NB4 (cell line): ENCODE data around the gene MT1E.
"Not testable (repeated sequence)": the region's sequence is repeated elsewhere in the genome, so short reads cannot be mapped to it uniquely, and the experiment has no call there.

Experiments
- DNase-seq: peaks from one replicate; pipeline ENCODE4 v3.0.0; 2010; ENCODE audit warnings: low read depth
- H3K4me3 ChIP-seq: one replicate; pipeline ENCODE4 v1.5.1; 2011; ENCODE audit warnings: mild to moderate bottlenecking, low read depth, low read length, moderate library complexity
- MYC ChIP-seq: IDR thresholded peaks from 2 replicates; pipeline ENCODE4 v1.6.1; 2011; ENCODE audit warnings: low read depth, low read length
- POLR2A ChIP-seq: IDR thresholded peaks from 2 replicates; pipeline ENCODE4 v1.6.1; 2011; ENCODE audit warnings: mild to moderate bottlenecking; ENCODE audit not compliant: insufficient read length; ENCODE audit errors: extremely low read depth
- TF ChIP-seq, protein P1 (sequence below): IDR thresholded peaks from 2 replicates; pipeline ENCODE4 v1.6.1; 2011; ENCODE audit warnings: low read depth, low read length
- TF ChIP-seq, protein P2 (sequence below): IDR thresholded peaks from one replicate; pipeline ENCODE4 v1.5.1; 2012; ENCODE audit warnings: low read depth, low read length

The MT1E gene

DNA sequence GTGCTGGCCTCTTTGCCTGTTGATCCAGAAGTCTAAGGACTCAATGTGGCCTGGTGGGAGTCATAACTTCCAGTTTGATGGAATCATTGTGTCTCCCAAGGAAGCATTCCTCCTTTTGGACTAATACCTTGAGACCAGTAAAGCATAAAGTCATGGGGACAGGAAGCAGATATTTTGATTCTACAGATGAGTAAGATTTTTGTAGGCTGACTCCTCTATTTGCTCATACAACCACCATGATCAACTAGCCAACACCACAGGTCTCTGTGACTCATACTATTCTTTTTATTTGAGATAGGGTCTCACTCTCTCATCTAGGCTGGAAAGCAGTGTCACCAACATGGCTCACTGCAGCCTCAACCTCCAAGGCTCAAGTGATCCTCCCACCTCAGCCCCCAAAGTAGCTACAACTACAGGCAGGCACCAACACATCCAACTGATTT, 11.0 kb upstream of the MT1E start:
- no peak overlapping the region for H3K4me3 ChIP-seq
- no peak for DNase-seq
- TF ChIP-seq, protein P1, sequence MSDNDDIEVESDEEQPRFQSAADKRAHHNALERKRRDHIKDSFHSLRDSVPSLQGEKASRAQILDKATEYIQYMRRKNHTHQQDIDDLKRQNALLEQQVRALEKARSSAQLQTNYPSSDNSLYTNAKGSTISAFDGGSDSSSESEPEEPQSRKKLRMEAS, result no peak
- no peak for TF ChIP-seq POLR2A
- no peak for TF ChIP-seq MYC
- TF ChIP-seq, protein P2, sequence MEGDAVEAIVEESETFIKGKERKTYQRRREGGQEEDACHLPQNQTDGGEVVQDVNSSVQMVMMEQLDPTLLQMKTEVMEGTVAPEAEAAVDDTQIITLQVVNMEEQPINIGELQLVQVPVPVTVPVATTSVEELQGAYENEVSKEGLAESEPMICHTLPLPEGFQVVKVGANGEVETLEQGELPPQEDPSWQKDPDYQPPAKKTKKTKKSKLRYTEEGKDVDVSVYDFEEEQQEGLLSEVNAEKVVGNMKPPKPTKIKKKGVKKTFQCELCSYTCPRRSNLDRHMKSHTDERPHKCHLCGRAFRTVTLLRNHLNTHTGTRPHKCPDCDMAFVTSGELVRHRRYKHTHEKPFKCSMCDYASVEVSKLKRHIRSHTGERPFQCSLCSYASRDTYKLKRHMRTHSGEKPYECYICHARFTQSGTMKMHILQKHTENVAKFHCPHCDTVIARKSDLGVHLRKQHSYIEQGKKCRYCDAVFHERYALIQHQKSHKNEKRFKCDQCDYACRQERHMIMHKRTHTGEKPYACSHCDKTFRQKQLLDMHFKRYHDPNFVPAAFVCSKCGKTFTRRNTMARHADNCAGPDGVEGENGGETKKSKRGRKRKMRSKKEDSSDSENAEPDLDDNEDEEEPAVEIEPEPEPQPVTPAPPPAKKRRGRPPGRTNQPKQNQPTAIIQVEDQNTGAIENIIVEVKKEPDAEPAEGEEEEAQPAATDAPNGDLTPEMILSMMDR, result no peak

DNA sequence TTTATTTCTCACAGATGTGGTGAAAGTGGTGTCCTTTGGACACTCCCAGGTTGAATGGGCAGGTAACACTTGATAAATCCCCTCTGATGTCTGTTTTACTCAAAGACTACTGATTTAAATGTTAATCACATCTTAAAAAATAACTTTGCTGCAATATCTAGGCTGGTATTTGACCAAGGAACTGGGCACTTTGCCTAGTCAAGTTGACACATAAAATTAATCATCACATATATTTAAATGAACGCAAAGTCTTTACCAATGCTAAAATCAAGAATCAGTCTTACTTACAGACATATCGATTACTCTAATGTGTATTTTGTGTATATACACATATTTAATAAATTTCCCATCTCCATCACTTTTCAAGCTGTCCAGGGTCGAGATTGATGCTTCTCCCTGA, 10.2 kb upstream of the MT1E start:
- no peak overlapping the region for H3K4me3 ChIP-seq
- no peak for TF ChIP-seq MYC
- no peak for DNase-seq

DNA sequence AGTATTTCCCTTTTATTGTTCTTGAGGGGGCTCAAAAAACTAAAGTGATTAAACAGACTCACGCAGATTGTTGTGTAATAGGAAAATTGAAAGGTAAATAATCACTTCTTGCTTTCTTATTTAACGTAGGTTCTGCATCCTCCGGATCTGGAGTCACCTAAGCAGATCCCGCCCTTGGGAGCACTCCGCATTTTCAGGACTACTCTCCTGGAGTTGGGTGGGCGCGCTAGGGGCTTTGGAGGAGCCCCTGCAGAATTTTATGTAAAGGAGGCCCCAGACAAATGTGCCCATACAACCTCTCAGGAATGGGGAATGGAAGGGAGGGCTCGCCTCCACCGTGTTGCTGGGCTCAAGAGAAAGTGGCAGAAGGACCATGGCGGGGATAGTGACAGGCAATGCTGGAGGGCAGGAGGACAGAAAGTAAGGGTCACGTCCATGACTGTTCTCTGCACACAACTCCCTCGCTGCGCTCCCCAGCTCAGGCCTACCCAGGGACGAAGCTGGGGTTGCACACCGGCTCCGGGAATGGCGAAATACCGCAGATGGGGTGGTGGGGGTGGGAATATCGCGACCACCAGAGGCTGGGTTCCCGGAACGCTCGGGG, 8.9 kb upstream of the MT1E start:
- TF ChIP-seq POLR2A (no peak), MYC (no peak)
- TF ChIP-seq, protein P1, result no peak
- TF ChIP-seq, protein P2, result no peak
- H3K4me3 ChIP-seq, result no peak overlapping the region
- no peak for DNase-seq

DNA sequence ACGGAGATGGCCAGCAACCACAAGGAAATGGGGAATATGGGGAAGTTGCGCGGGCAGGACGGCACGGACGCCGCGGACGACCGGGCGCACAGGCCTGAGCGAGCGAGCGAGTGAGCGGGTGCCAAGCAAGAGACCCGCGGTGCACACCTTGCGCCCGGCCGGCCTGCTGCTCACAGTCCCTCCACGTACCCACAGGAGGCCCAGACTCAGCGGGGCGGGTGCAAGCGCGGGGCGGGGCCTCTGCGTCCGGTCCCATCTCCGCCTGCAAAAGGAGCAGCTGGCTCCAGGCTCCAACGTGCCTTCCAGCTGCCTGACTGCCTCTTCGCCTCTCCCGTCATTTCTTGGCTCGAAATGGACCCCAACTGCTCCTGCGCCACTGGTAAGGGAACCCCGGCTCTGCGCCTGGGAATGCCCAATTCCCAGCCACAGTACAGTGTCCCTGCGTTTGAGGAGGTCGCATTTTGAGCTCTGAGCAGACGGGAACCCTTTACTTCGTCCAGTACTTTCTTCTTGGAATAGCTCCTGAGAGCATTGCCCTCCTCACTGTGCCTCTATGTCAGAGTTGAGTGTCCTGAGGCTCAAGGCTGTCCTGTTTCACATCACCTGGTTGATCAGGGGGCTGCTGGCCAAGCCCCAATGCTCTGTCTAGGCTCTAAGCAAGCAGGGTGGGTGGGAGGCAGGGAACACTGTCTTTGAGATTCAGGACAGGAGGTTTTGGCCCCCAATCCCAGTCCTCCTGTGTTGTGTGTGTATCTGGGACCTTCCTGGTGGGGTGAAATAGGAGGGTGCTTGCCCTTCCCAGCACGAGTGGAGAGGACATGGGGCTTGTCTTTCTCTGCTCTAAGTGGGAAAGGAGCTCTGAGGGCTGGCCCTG, 8.1 kb upstream of the MT1E start:
- TF ChIP-seq MYC (no peak), POLR2A (no peak)
- TF ChIP-seq, protein P1, result no peak
- TF ChIP-seq, protein P2, result no peak
- H3K4me3 ChIP-seq, result peak overlapping the region; percentile 28
- DNase-seq, result peak; percentile 69

DNA sequence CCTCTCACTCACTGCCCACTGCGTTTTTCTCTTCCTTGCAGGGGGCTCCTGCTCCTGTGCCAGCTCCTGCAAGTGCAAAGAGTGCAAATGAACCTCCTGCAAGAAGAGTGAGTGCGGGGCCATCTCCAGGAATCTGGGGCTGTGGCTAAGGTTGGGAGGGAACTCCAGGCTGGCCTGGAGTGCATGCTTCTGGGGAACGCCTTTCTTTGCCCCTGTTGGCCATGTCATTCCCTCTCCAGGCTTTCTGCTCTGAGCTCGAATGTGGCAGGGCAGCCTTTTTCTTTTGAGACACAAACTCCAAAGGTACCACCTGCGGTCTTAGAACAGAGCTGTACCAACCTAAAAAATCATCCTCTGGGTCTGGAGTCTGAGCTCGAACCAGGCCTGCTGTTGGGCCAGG, 7.4 kb upstream of the MT1E start:
- TF ChIP-seq MYC, result no peak
- no peak for TF ChIP-seq POLR2A
- TF ChIP-seq, protein P1, result no peak
- TF ChIP-seq, protein P2, result no peak
- no peak for DNase-seq
- H3K4me3 ChIP-seq, result no peak overlapping the region

DNA sequence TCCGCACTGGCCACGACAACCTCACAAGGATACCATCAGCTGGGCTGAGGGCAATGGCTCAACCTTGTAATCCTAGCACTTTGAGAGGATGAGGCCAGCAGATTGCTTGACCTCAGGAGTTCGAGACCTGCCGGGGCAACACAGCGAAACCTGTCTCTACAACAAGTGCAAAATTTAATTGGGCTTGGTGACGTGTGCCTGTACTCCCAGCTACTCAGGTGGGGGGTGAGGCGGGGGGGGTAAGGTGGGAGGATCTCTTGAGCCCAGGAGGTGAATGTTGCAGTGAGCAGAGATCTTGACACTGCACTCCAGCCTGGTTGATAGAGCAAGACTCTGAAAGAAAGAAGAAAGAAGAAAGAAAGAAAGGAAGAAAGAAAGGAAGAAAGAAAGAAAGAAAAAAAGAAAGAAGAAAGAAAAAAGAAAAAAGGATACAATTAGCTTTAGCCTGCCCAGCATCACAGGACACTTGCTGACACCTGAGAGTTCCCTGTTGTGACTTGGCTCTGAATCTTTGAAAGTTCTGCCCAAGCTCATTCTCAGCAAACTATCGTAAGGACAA, 5.2 kb upstream of the MT1E start:
- no peak overlapping the region for H3K4me3 ChIP-seq
- DNase-seq, result no peak
- TF ChIP-seq, protein P2, result no peak
- TF ChIP-seq, protein P1, result no peak
- TF ChIP-seq MYC, result no peak
- TF ChIP-seq POLR2A, result no peak

DNA sequence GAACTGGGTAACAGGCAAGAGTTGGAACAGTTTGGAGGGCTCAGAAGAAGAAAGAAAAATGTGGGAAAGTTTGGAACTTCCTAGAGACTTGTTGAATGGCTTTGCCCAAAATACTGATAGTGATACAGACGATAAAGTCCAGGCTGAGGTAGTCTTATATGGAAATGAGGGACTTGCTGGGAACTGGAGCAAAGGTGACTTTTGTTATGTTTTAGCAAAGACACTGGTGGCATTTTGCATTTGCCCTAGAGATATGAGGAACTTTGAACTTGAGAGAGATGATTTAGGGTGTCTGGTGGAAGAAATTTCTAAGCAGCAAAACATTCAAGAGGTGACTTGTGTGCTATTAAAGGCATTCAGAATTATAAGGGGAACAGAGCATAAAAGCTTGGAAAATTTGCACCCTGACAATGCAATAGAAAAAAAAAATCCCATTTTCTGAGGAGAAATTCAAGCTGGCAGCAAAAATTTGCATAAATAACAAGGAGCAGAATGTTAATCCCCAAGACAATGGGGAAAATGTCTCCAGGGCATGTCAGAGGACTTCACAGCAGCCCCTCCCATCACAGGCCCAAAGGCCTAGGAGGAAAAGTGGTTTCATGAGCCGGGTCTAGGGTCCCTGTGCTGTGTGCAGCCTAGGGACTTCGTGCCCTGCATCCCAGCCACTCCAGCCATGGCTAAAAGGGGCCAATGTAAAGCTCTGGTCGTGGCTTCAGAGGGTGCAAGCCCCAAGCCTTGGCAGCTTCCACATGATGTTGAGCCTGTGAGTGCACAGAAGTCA, 3.7 kb upstream of the MT1E start:
- H3K4me3 ChIP-seq, DNase-seq: not testable (repeated sequence)

DNA sequence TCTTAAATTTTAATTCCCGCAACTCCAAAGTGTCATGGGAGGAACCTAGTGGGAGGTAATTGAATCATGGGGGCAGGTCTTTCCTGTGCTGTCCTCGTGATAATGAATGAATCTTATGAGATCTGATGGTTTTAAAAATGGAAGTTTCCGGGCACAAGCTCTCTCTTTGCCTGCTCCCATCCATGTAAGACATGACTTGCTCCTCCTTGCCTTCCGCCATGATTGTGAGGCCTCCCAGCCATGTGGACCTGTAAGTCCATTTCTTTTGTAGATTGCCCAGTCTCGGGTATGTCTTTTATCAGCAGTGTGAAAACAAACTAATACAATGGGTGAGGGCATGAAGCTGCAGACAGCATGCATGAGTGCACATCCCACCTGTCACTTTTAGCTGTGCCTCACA, 2.4 kb upstream of the MT1E start:
- DNase-seq, H3K4me3 ChIP-seq: not testable (repeated sequence)
